K562 (cell line): Measurements from ENCODE around the gene BCL7C. TPM values are rescaled to one million over a fixed set of nuclear protein-coding genes. Genes with fewer than 3 reads are reported as not detected.

Source experiments
- HDAC8 ChIP-seq: fragments of 450-650 bp; IDR thresholded peaks from 2 replicates; pipeline ENCODE4 v1.6.1; 2016; ENCODE audit warnings: mild to moderate bottlenecking, missing genetic modification characterization, moderate library complexity, missing compliant biosample characterization
- KDM5B ChIP-seq: fragments of 200-600 bp; sonication (generic); IDR thresholded peaks from 2 replicates; pipeline ENCODE4 v1.6.1; 2012; ENCODE audit warnings: low read depth, mild to moderate bottlenecking, moderate library complexity, low read length, control low read depth, inconsistent platforms; ENCODE audit not compliant: insufficient replicate concordance
- MCM5 ChIP-seq: fragments of 450-650 bp; IDR thresholded peaks from 2 replicates; pipeline ENCODE4 v1.6.1; 2016; ENCODE audit warnings: low read depth
- MIER1 ChIP-seq: fragments of 450-650 bp; IDR thresholded peaks from 2 replicates; pipeline ENCODE4 v1.6.1; 2016; ENCODE audit warnings: antibody characterized with exemption, mild to moderate bottlenecking, low read depth
- STAT5B ChIP-seq: fragments of 250-450 bp; sonication (Bioruptor Pico); IDR thresholded peaks from 2 replicates; pipeline ENCODE4 v1.8.0; 2021; ENCODE audit warnings: mild to moderate bottlenecking, inconsistent platforms
- polyA plus RNA-seq, 8 experiments: library from polyadenylated mRNA; depleted of rRNA in 4 of 8; stranded (reverse) in 5 of 8; unstranded in 3 of 8; fragments of >200 nt; fragmentation: Nextera tagmentation in 2 of 8; fragmentation: Illumina TruSeq in 1 of 8; extraction: Ambion mirVana in 2 of 8; extraction: Trizol in 1 of 8; gene quantifications; 2 replicates each; pipeline versions ENCODE4 v1.2.1 to v1.2.3, GENCODE V29; 2011 to 2014; ENCODE audit warnings: inconsistent platforms in 1 of 8, missing spikeins in 1 of 8
- total RNA-seq, 7 experiments: library from RNA; depleted of rRNA in 6 of 7; stranded (reverse); fragments of >200 nt in 6 of 7; fragmentation: Illumina TruSeq in 2 of 7; extraction: Trizol in 2 of 7; gene quantifications; 2 replicates each; pipeline versions ENCODE4 v1.2.1 to v1.2.3, GENCODE V29; 2011 to 2021; ENCODE audit warnings: low replicate concordance in 1 of 7
- TF ChIP-seq, protein P1 (sequence below): fragments of 450-650 bp; IDR thresholded peaks from 2 replicates; pipeline ENCODE4 v1.6.1; 2016; ENCODE audit warnings: low read depth

BCL7C gene
- total and polyA plus RNA-seq, 9 of the 15 experiments (the other 6 are each of a cell fraction or from before 2014, with no cell fraction given), result 1.7 to 85.8 (median 19.6) TPM

GRCh38 chr16:30942426-30942806, 48.5 kb upstream of the BCL7C start (continued):
- TF ChIP-seq HDAC8, result no peak
- no peak for TF ChIP-seq STAT5B (CRISPR knock-in tag)
- TF ChIP-seq MIER1, result no peak
- no peak for TF ChIP-seq MCM5
- no peak for TF ChIP-seq KDM5B
- TF ChIP-seq, protein P1, sequence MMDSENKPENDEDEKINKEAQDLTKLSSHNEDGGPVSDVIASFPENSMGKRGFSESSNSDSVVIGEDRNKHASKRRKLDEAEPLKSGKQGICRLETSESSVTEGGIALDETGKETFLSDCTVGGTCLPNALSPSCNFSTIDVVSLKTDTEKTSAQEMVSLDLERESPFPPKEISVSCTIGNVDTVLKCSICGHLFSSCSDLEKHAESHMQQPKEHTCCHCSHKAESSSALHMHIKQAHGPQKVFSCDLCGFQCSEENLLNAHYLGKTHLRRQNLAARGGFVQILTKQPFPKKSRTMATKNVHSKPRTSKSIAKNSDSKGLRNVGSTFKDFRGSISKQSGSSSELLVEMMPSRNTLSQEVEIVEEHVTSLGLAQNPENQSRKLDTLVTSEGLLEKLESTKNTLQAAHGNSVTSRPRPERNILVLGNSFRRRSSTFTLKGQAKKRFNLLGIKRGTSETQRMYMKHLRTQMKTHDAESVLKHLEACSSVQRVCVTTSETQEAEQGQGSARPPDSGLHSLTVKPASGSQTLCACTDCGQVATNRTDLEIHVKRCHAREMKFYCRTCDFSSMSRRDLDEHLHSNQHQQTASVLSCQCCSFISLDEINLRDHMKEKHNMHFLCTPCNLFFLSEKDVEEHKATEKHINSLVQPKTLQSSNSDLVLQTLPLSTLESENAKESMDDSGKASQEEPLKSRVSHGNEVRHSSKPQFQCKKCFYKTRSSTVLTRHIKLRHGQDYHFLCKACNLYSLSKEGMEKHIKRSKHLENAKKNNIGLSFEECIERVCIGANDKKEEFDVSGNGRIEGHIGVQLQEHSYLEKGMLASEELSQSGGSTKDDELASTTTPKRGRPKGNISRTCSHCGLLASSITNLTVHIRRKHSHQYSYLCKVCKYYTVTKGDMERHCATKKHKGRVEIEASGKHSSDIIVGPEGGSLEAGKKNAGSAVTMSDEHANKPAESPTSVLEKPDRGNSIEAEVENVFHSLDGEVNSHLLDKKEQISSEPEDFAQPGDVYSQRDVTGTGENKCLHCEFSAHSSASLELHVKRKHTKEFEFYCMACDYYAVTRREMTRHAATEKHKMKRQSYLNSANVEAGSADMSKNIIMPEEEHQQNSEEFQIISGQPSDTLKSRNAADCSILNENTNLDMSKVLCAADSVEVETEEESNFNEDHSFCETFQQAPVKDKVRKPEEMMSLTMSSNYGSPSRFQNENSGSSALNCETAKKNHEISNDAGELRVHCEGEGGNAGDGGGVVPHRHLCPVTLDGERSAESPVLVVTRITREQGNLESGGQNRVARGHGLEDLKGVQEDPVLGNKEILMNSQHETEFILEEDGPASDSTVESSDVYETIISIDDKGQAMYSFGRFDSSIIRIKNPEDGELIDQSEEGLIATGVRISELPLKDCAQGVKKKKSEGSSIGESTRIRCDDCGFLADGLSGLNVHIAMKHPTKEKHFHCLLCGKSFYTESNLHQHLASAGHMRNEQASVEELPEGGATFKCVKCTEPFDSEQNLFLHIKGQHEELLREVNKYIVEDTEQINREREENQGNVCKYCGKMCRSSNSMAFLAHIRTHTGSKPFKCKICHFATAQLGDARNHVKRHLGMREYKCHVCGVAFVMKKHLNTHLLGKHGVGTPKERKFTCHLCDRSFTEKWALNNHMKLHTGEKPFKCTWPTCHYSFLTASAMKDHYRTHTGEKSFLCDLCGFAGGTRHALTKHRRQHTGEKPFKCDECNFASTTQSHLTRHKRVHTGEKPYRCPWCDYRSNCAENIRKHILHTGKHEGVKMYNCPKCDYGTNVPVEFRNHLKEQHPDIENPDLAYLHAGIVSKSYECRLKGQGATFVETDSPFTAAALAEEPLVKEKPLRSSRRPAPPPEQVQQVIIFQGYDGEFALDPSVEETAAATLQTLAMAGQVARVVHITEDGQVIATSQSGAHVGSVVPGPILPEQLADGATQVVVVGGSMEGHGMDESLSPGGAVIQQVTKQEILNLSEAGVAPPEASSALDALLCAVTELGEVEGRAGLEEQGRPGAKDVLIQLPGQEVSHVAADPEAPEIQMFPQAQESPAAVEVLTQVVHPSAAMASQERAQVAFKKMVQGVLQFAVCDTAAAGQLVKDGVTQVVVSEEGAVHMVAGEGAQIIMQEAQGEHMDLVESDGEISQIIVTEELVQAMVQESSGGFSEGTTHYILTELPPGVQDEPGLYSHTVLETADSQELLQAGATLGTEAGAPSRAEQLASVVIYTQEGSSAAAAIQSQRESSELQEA, result no peak
- TF ChIP-seq, all 486 proteins: peak for 0
